SJSA1 (cell line): ENCODE data around the gene CORT. TPM values are rescaled to one million over a fixed set of nuclear protein-coding genes. Genes with fewer than 3 reads are reported as not detected.
A peak's percentile ranks its signal among the peaks of the same experiment; 100 is the strongest.
"Not testable (repeated sequence)": the region's sequence is repeated elsewhere in the genome, so short reads cannot be mapped to it uniquely, and the experiment has no call there.

Experiments
- DNase-seq, 2 experiments: peaks; one replicate each; pipeline ENCODE4 v3.0.0-alpha.2; 2015 to 2020; ENCODE audit warnings: low spot score in 2 of 2, low read depth in 1 of 2
- H3K27ac ChIP-seq: fragments of 250-450 bp; sonication (Bioruptor Pico); 2 replicates; pipeline ENCODE4 v1.5.1; 2020; ENCODE audit warnings: mild to moderate bottlenecking, moderate library complexity
- H3K27me3 ChIP-seq: fragments of 250-450 bp; sonication (Bioruptor Pico); replicated peaks from 2 replicates; pipeline ENCODE4 v1.5.1; 2020; ENCODE audit warnings: mild to moderate bottlenecking, moderate library complexity
- H3K36me3 ChIP-seq: fragments of 250-450 bp; sonication (Bioruptor Pico); 2 replicates; pipeline ENCODE4 v1.5.1; 2020; ENCODE audit warnings: mild to moderate bottlenecking
- H3K4me1 ChIP-seq: fragments of 250-450 bp; sonication (Bioruptor Pico); replicated peaks from 2 replicates; pipeline ENCODE4 v1.6.1; 2021; ENCODE audit warnings: mild to moderate bottlenecking
- H3K4me3 ChIP-seq: fragments of 250-450 bp; sonication (Bioruptor Pico); 2 replicates; pipeline ENCODE4 v1.5.1; 2020; ENCODE audit warnings: mild to moderate bottlenecking
- H3K9me3 ChIP-seq: fragments of 250-450 bp; sonication (Bioruptor Pico); replicated peaks from 2 replicates; pipeline ENCODE4 v1.5.1; 2020; ENCODE audit warnings: mild to moderate bottlenecking
- total RNA-seq: library from RNA; depleted of rRNA; stranded (reverse); fragments of >200 nt; shearing (Covaris generic); gene quantifications from 2 replicates; pipeline ENCODE4 v1.2.3, GENCODE V29; 2014

The CORT gene
- total RNA-seq, 1 experiment from 2014 or later = not detected

DNA sequence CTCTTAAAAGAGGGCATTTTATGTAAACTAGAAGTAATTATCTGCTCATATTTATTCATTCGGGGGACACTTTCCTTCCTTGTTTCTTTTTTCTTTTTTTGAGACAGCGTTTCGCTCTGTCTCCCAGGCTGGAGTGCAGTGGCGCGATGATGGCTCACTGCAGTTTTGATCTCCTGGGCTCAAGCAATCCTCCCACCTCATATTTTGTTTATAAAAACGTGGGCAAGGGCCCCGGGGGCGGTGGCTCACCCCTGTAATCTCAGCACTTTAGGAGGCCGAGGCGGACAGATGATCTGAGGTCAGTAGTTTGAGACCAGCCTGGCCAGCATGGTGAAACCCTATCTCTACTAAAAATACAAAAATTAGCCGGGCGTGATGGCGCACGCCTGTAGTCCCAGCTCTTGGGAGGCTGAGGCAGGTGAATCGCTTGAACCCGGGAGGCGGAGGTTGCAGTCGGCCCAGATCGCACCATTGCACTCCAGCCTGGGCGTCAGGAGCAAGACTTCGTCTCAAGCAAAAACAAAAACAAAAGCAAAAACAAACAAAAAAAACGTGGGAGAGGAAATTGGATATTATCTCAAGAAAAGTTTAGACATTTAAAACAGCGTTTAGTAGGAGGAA lies 23.4 kb downstream of the CORT start:
- Histone ChIP-seq H3K36me3 (peaks cover 11% of the 10 kb centered on the region), H3K27me3 (no peaks in the 10 kb centered on the region), H3K4me3 (no peak overlapping the region), H3K27ac (no peak overlapping the region), H3K4me1 (peaks cover 19% of the 10 kb centered on the region), H3K9me3 (no peaks in the 10 kb centered on the region)
- no peak for DNase-seq

DNA sequence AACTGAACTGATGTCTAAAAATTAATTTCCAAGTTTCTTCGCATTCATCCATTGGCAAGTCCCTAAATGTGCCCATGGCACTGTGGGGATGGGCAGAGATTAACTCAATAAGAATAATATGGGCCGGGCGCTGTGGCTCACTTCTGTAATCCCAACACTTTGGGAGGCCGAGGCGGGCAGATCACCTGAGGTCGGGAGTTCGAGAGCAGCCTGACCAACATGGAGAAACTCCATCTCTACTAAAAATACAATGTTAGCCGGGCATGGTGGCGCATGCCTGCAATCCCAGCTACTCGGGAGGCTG lies 24.4 kb downstream of the CORT start:
- not testable (repeated sequence) for H3K36me3 ChIP-seq, H3K27me3 ChIP-seq
- H3K4me1 ChIP-seq = peaks cover 19% of the 10 kb centered on the region

DNA sequence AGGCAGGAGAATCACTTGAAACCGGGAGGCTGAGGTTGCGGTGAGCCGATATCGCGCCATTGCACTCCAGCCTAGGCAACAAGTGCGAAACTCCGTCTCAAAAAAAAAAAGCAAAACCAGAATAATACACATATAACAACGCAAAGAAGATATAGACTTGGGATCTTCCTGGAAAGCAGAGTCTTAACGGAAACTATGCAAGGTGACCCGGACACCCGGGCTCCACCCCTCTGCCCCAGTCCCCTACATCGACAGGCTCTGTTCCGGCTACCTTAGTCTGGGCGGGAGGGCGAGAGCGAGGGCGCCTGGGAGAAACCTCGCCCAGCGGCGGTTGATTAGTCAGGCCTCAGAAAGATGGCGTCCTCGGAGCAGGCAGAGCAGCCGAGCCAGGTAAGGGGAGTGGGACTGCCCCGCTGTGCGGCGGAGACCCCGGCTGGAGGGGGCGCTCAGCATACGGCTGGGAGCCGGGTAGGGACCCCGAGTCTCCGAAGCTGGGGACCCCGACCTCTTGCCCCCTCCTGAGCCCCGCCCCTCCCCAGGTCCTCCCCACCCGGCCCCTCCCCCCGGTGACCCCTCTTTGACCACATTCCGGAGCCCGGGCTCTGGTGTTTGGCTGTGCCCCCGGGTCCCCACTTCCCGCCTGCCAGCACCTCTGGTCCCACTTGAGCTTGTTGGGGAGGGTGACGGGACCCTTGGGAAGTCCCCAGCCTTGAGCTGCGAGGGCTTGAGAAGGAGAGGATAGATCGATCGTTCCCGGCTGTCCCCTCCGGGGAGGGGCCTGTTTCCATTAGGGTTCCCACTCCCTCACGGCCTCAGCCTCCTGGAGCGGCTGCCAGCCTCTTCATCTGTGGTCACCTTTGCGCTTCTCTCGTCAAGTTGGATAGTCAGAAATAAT lies 25.0 kb downstream of the CORT start, which contains the start of gene PEX14:
Gene PEX14, plus strand, starts transcription at position 338 of the 895 bp plus-strand sequence. Its CDS starts 17 bp downstream, at position 355.
- H3K36me3 ChIP-seq = peaks cover 3% of the 10 kb centered on the region; the same call in 1 of the 2 replicates
- H3K9me3 ChIP-seq = no peaks in the 10 kb centered on the region
- H3K27ac ChIP-seq = peak within 1 kb of the TSS; percentile 24; the same call in 1 of the 2 replicates
- H3K27me3 ChIP-seq = no peaks in the 10 kb centered on the region
- peak within 1 kb of the TSS; percentile 56 for H3K4me3 ChIP-seq
- H3K4me1 ChIP-seq = peaks cover 19% of the 10 kb centered on the region
- peak; percentile 72 to 89 for DNase-seq

More for the DNA sequence above, 24.4 kb downstream of the CORT start:
- not testable (repeated sequence) for DNase-seq, H3K27ac ChIP-seq, H3K9me3 ChIP-seq
- H3K4me3 ChIP-seq = peak overlapping the region; percentile 56

DNA sequence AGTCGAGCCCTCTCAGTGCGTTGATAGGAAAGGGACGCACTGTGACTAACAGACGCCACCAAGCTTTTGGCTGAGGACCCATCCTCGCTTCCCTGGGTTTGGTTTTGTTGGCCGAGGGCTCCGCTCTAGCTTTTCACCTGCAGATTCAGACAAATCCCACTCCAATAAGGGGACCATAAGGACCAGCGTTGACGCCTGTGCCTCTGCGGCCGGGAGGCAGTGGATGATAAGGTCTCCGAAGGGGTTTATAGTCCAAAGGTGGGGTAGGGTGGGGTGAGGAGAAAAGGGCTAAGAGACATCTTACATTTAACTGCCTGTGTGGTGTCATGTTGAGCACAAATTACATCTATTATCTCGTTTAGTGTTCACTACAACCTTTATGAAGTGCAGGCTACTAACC lies 25.7 kb downstream of the CORT start:
- H3K27ac ChIP-seq = no peak overlapping the region
- H3K27me3 ChIP-seq = no peaks in the 10 kb centered on the region
- H3K36me3 ChIP-seq = peaks cover 3% of the 10 kb centered on the region; the same call in 1 of the 2 replicates
- H3K9me3 ChIP-seq = no peaks in the 10 kb centered on the region
- H3K4me3 ChIP-seq = peak overlapping the region; percentile 56
- peaks cover 19% of the 10 kb centered on the region for H3K4me1 ChIP-seq
- no peak for DNase-seq

DNA sequence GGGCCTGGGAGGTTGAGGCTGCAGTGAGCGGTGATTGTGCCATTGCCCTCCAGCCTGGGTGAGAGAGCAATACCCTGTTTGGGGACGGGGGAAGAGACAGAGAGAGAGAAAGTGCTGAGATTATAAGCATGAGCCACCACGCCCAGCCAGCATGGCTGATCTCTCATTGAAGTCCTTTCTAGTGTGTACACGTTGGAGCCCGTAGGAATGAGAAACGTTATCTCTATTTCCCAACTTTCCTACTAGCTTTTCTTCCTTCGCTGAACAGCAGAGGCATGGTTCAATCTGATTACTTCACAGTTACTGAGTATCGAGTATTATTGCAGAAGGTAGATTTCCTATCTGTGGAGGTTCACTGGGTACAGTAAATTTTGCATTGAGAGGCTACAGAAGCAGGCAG lies 29.5 kb downstream of the CORT start:
- no peak for DNase-seq
- Histone ChIP-seq H3K4me1 (peaks cover 9% of the 10 kb centered on the region), H3K9me3 (no peaks in the 10 kb centered on the region)

DNA sequence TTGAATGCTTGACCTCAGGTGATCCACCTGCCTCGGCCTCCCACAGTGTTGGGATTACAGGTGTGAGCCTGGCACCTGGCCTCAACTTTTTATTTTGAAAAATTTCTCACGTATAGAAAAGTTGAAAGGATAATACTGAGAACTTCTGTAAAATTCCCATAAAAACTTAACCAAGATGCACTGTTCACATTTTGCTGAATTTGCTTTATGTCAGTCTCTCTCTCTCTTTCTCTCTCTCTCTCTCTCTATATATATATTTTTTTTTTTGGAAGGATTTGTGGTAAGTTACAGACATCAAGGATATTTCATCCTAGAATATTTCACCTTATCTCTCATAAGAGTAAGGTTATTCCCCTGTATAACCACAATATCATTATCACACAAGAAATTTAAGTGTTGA lies 30.8 kb downstream of the CORT start:
- Histone ChIP-seq H3K36me3 (peaks cover 3% of the 10 kb centered on the region; the same call in 1 of the 2 replicates), H3K27ac (no peak overlapping the region), H3K9me3 (no peaks in the 10 kb centered on the region), H3K4me3 (no peak overlapping the region), H3K27me3 (no peaks in the 10 kb centered on the region), H3K4me1 (peaks cover 5% of the 10 kb centered on the region)
- DNase-seq = no peak

More for the DNA sequence above, 29.5 kb downstream of the CORT start:
- Histone ChIP-seq H3K4me3 (no peak overlapping the region), H3K27me3 (no peaks in the 10 kb centered on the region), H3K36me3 (peaks cover 3% of the 10 kb centered on the region; the same call in 1 of the 2 replicates), H3K27ac (no peak overlapping the region)

DNA sequence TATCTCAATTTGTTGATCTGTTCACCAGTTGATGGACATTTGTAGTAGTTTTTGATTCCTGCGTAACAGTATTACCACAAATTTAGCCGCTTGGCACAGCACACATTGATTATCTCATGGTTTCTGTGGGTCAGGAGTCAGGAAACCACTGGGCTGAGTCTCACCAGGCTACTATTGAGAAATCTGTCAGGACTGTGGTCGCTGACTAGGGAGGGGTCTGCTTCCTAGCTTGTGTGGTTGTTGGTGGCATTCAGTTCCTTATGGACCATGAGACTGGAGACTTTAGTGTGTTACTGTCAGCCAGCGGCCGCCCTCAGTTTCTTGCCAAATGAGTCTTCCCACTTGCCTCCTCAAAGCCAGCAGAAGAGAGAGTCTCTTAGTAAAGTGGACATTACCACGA lies 34.7 kb downstream of the CORT start:
- no peak overlapping the region for H3K27ac ChIP-seq
- peaks cover 3% of the 10 kb centered on the region; the same call in 1 of the 2 replicates for H3K36me3 ChIP-seq
- H3K27me3 ChIP-seq = no peaks in the 10 kb centered on the region
- no peaks in the 10 kb centered on the region for H3K4me1 ChIP-seq
- no peak overlapping the region for H3K4me3 ChIP-seq
- DNase-seq = no peak
- no peaks in the 10 kb centered on the region for H3K9me3 ChIP-seq

DNA sequence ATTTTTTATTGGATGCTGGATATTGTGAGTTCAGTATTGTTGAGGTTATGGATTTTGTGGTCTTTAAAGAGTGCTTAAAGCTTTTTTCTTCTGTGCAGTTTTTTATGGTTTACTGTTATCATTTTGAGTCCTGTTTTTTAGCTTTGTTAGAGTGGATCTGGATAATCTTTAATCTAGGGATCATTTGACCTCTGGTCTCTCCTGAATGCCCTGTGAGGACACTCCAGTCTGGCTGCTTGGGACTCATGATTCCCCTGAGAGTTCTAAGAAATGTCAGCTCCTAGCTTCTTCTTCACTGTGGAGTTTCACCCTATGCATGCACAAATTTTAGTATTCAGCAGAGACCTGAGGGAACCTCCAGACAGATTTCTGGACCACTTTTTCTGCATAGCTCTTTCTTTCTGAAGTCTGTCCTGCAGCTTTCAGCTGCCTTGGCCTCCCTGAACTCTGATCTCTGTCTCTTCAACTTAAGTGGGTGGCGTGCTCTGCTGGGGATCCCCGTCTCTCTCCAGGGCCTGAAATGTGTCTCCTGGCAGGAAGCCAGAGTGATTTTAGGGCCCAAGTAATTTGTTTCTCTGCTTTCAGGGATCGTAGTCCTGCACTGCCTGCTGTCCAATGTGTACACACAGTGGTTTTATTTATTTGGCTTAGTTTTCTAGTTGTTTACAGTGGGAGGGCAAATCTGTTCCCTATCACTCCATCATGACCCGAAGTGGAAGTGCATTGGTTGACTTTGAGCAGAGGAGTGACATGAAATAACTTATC lies 39.6 kb downstream of the CORT start:
- Histone ChIP-seq H3K27me3 (no peaks in the 10 kb centered on the region), H3K36me3 (no peaks in the 10 kb centered on the region), H3K9me3 (no peaks in the 10 kb centered on the region), H3K4me3 (no peak overlapping the region), H3K4me1 (no peaks in the 10 kb centered on the region; the same call in 1 of the 2 replicates), H3K27ac (no peak overlapping the region)
- DNase-seq = no peak

DNA sequence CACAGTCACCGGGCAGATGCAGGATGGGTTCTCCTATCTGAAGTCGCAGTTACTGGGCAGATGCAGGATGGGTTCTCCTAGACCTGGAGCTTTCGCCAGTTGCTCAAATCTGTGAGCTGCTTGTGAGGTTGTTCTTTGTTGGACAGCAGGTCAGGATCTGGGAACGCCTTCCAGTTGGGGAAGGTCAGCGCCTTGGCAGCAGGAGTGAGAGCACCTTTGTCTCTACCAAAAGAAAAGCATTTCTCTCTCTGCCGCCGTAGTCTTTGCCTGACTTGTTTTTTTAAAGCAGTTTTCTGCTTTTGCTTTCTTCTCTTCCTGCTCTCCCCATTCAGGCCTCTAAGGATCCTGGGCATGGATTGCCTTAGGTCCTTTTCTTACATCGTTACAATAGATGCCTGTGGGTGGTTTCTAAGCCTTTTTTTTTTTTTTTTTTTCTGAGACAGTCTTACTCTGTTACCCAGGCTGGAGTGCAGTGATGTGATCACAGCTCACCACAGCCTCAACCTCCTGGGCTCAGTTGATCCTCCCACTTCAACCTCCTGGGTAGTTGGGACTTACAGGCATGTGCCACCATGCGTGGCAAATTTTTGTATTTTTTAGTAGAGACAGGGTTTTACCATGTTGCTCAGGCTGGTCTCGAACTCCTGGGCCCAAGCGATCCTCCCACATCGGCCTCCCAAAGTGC lies 40.6 kb downstream of the CORT start:
- Histone ChIP-seq H3K27me3 (no peaks in the 10 kb centered on the region), H3K4me3 (no peak overlapping the region), H3K4me1 (peaks cover 5% of the 10 kb centered on the region), H3K36me3 (peaks cover 3% of the 10 kb centered on the region; the same call in 1 of the 2 replicates), H3K9me3 (no peaks in the 10 kb centered on the region), H3K27ac (no peak overlapping the region)
- DNase-seq = no peak

DNA sequence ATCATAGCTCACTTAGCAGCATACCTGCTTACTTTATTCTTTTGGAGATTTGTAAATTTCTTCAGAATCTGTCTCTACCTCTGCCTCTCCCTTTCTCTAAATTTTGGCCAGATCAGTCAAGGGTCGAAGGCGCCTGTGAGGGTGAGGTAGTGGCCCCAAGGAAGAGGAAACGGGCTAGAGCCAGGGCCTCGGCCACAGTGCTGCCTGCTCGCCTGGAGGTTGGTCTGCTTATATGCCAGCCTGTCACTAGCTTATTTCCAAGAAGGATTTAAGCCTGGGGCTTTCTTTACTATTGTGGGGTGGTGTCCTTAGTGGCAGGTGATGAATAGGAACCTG lies 44.6 kb downstream of the CORT start:
- Histone ChIP-seq H3K36me3 (peaks cover 21% of the 10 kb centered on the region), H3K4me1 (peaks cover 5% of the 10 kb centered on the region), H3K9me3 (no peaks in the 10 kb centered on the region), H3K27ac (no peak overlapping the region), H3K27me3 (no peaks in the 10 kb centered on the region), H3K4me3 (no peak overlapping the region)
- DNase-seq = no peak

DNA sequence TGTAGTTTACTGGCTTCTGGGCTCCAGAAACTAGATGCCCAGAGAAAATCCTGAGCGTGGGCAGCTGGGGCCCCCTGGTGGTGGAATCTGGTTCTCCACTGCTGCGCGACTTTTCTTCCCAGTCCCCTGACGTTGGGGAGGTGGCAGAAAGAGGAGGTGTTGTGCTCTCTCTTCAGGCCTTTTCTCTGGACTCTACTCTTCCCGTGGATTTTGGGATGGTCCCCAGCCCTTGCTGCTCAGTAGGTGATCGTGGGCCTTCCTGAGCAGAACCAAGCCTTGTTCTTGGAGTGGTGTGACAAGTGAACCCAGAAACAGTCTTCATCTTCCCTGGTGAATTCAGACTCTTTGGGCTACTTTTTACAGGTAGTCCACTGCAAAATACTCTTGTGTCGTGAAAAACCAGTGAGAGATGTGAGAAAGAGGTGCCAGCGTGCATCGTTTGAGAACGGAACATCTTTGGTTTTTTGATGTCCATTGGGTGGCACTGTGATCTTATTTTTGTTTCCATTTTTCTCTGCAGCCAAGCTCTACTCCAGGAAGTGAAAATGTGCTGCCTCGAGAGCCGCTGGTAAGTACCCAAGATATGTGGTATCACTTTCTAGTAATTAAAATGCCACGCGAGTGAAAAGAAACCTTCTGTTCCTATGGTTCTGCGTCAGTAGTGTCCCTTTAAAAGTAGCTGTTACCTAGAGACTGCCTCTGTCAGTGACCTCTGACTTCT lies 45.1 kb downstream of the CORT start:
- Histone ChIP-seq H3K4me3 (no peak overlapping the region), H3K9me3 (no peaks in the 10 kb centered on the region), H3K4me1 (peaks cover 5% of the 10 kb centered on the region), H3K36me3 (peaks cover 21% of the 10 kb centered on the region), H3K27me3 (no peaks in the 10 kb centered on the region), H3K27ac (no peak overlapping the region)
- DNase-seq = peak; percentile 69

DNA sequence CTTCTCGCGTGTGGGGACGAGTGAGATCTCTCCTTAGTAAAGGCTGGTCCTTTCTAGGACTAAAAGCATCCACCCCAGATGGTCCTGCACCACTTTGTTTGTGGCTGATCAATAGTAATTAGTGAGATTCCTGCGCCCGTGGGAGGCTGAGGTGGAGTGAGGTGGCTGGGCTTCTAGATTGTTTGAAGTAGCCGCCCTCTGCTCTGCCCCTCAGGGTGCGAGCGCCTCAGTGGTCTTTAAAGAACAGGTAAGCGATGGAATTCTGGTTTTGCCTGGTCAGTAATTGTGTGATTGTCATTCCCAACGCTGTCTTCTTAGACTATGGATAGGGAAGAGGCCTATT lies 45.6 kb downstream of the CORT start:
- Histone ChIP-seq H3K27ac (no peak overlapping the region), H3K27me3 (no peaks in the 10 kb centered on the region), H3K9me3 (no peaks in the 10 kb centered on the region), H3K36me3 (peaks cover 21% of the 10 kb centered on the region), H3K4me3 (no peak overlapping the region), H3K4me1 (peaks cover 5% of the 10 kb centered on the region)
- no peak for DNase-seq

DNA sequence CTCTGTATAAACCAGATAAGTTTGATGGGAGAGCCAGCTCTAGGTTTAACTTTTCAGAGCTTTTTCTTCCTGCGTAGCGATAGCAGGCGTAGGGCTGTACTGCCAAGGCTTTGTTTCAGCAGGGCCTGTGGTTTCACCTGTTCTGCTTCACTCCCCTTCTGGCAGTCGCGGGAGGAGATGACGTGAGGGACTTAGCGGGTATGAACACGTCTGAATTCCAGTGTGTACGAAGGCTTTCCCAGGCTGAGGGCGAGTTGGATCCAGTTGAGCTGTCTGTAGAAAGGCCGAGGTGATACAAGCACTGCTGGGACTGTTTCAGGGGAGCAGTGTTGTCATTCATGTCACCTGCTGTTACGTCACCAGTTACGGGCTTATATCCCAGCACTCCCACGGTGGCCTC lies 46.1 kb downstream of the CORT start:
- H3K36me3 ChIP-seq = peaks cover 21% of the 10 kb centered on the region
- H3K4me3 ChIP-seq = no peak overlapping the region
- DNase-seq = no peak
- no peaks in the 10 kb centered on the region for H3K9me3 ChIP-seq
- peaks cover 5% of the 10 kb centered on the region for H3K4me1 ChIP-seq
- H3K27ac ChIP-seq = no peak overlapping the region
- H3K27me3 ChIP-seq = no peaks in the 10 kb centered on the region
